ENCODE data around the gene MTM1.

DNA sequence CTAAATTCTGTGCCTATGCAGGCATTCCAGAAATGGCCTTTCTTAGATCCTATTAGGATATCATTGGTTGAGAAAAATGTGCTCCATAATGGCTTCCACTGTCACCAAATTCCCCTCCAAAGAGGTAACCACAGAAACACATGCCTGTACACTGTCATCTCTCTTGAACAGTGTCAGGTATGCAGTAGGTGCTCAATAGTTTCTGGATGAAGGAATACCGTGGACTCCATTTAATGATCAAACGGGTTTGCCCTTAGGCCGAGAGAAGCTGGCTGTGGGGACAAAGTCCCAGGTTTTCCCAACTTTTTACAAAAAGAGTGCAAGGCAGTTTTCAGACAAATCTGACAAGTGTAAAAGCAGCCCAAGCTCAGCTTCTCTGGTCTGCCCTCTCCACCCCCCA, 16.5 kb upstream of the MTM1 start:
- TF ChIP-seq RCOR1 (IDR thresholded peaks at IDR 0.05; ENCODE audit: low read depth, low read length), result no peak
- TF ChIP-seq MAX (IDR thresholded peaks at IDR 0.05), result no peak
- TF ChIP-seq, protein P1, sequence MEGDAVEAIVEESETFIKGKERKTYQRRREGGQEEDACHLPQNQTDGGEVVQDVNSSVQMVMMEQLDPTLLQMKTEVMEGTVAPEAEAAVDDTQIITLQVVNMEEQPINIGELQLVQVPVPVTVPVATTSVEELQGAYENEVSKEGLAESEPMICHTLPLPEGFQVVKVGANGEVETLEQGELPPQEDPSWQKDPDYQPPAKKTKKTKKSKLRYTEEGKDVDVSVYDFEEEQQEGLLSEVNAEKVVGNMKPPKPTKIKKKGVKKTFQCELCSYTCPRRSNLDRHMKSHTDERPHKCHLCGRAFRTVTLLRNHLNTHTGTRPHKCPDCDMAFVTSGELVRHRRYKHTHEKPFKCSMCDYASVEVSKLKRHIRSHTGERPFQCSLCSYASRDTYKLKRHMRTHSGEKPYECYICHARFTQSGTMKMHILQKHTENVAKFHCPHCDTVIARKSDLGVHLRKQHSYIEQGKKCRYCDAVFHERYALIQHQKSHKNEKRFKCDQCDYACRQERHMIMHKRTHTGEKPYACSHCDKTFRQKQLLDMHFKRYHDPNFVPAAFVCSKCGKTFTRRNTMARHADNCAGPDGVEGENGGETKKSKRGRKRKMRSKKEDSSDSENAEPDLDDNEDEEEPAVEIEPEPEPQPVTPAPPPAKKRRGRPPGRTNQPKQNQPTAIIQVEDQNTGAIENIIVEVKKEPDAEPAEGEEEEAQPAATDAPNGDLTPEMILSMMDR (IDR thresholded peaks at IDR 0.05), result no peak
- TF ChIP-seq TP53 (CRISPR knock-in tag; IDR thresholded peaks at IDR 0.05), result no peak
- TF ChIP-seq POLR2A (IDR thresholded peaks at IDR 0.05; ENCODE audit: low read length), result no peak
- no peak for TF ChIP-seq NR3C1 (IDR thresholded peaks at IDR 0.05)
- no peak for TF ChIP-seq NFE2L2 (conservative IDR thresholded peaks at IDR 0.05; ENCODE audit: low read length)
- TF ChIP-seq, protein P2, sequence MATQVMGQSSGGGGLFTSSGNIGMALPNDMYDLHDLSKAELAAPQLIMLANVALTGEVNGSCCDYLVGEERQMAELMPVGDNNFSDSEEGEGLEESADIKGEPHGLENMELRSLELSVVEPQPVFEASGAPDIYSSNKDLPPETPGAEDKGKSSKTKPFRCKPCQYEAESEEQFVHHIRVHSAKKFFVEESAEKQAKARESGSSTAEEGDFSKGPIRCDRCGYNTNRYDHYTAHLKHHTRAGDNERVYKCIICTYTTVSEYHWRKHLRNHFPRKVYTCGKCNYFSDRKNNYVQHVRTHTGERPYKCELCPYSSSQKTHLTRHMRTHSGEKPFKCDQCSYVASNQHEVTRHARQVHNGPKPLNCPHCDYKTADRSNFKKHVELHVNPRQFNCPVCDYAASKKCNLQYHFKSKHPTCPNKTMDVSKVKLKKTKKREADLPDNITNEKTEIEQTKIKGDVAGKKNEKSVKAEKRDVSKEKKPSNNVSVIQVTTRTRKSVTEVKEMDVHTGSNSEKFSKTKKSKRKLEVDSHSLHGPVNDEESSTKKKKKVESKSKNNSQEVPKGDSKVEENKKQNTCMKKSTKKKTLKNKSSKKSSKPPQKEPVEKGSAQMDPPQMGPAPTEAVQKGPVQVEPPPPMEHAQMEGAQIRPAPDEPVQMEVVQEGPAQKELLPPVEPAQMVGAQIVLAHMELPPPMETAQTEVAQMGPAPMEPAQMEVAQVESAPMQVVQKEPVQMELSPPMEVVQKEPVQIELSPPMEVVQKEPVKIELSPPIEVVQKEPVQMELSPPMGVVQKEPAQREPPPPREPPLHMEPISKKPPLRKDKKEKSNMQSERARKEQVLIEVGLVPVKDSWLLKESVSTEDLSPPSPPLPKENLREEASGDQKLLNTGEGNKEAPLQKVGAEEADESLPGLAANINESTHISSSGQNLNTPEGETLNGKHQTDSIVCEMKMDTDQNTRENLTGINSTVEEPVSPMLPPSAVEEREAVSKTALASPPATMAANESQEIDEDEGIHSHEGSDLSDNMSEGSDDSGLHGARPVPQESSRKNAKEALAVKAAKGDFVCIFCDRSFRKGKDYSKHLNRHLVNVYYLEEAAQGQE (IDR thresholded peaks at IDR 0.05), result no peak
- TF ChIP-seq, protein P3, sequence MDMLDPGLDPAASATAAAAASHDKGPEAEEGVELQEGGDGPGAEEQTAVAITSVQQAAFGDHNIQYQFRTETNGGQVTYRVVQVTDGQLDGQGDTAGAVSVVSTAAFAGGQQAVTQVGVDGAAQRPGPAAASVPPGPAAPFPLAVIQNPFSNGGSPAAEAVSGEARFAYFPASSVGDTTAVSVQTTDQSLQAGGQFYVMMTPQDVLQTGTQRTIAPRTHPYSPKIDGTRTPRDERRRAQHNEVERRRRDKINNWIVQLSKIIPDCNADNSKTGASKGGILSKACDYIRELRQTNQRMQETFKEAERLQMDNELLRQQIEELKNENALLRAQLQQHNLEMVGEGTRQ (IDR thresholded peaks at IDR 0.05), result no peak

Measured in A549 (cell line).